ENCODE measurements around the gene LPCAT4. TPM values are rescaled to one million over a fixed set of nuclear protein-coding genes. Genes with fewer than 3 reads are reported as not detected.
"Not testable (repeated sequence)": the region's sequence is repeated elsewhere in the genome, so short reads cannot be mapped to it uniquely, and the experiment has no call there.

LPCAT4 gene
- 10 to 100 TPM; 13.5 to 16.5 TPM for total RNA-seq

- TF ChIP-seq CTCF (IDR thresholded peaks at IDR 0.05) (peak; percentile 87 to 98 (median 94)), POLR2A (IDR thresholded peaks at IDR 0.05) (peak; percentile 56 to 80 (median 76))
- Histone ChIP-seq H3K4me1 (peaks cover 20% of the 10 kb centered on the region), H3K36me3 (replicated peaks in 1 of 2; ENCODE audit: insufficient read depth in 1 of 2, low read depth in 2 of 2) (no peaks in the 10 kb centered on the region), H3K4me3 (peak within 1 kb of the TSS; percentile 86 to 90), H3K9me3 (no peaks in the 10 kb centered on the region), H3K27me3 (no peaks in the 10 kb centered on the region), H3K27ac (peak within 1 kb of the TSS; percentile 74 to 96 (median 92))
- intact Hi-C loops (cut with DNase I), result loop anchor here (10.0 kb wide), 1 partner anchor 303 kb away; no protein-coding TSS in a partner anchor
- ATAC-seq, result peak; percentile 93
- WGBS, 2 donors, result 0% methylated on average over 20 to 80 of the region's 80 CpGs
- DNase-seq, result peak; percentile 84 to 89 (median 86)
These were observed at the start of gene LPCAT4 for GRCh38 chr15:34367101-34368081. LPCAT4 (minus strand) TSS chr15:34367196; CDS start chr15:34367100, 96 bp downstream.

GRCh38 chr15:34409511-34409910 is 42.5 kb upstream of the LPCAT4 start:
- H3K36me3 ChIP-seq (replicated peaks in 1 of 2; ENCODE audit: insufficient read depth in 1 of 2, low read depth in 2 of 2); H3K4me3 ChIP-seq; DNase-seq; ATAC-seq; H3K27ac ChIP-seq; H3K9me3 ChIP-seq; intact Hi-C loops (cut with DNase I); H3K27me3 ChIP-seq; H3K4me1 ChIP-seq: not testable (repeated sequence)
- no CpG with 5 or more reads among the region's 19 CpGs for WGBS, 2 donors

- ATAC-seq; H3K27ac ChIP-seq; H3K4me1 ChIP-seq; H3K9me3 ChIP-seq; intact Hi-C loops (cut with DNase I); H3K4me3 ChIP-seq; DNase-seq; H3K36me3 ChIP-seq (replicated peaks in 1 of 2; ENCODE audit: insufficient read depth in 1 of 2, low read depth in 2 of 2); H3K27me3 ChIP-seq: not testable (repeated sequence)
- WGBS, 2 donors, result no CpG with 5 or more reads among the region's 10 CpGs
These were observed 42.0 kb upstream of the LPCAT4 start for GRCh38 chr15:34408973-34409372.

- H3K36me3 ChIP-seq (replicated peaks in 1 of 2; ENCODE audit: insufficient read depth in 1 of 2, low read depth in 2 of 2); H3K27me3 ChIP-seq; H3K4me1 ChIP-seq; H3K9me3 ChIP-seq; H3K4me3 ChIP-seq; DNase-seq; intact Hi-C loops (cut with DNase I); H3K27ac ChIP-seq; ATAC-seq: not testable (repeated sequence)
- no CpG with 5 or more reads among the region's 3 CpGs for WGBS, 2 donors
These were observed 36.9 kb upstream of the LPCAT4 start for GRCh38 chr15:34403899-34404298.

- 75 to 81% methylated on average over 2 of the region's 4 CpGs for WGBS, 2 donors
- H3K9me3 ChIP-seq; DNase-seq; H3K36me3 ChIP-seq (replicated peaks in 1 of 2; ENCODE audit: insufficient read depth in 1 of 2, low read depth in 2 of 2); H3K4me3 ChIP-seq; H3K4me1 ChIP-seq; ATAC-seq; H3K27ac ChIP-seq; intact Hi-C loops (cut with DNase I); H3K27me3 ChIP-seq: not testable (repeated sequence)
These were observed 36.2 kb upstream of the LPCAT4 start for GRCh38 chr15:34403160-34403598.

- H3K27ac ChIP-seq; H3K36me3 ChIP-seq (replicated peaks in 1 of 2; ENCODE audit: insufficient read depth in 1 of 2, low read depth in 2 of 2); H3K4me1 ChIP-seq; DNase-seq; H3K4me3 ChIP-seq; H3K27me3 ChIP-seq; intact Hi-C loops (cut with DNase I); ATAC-seq; H3K9me3 ChIP-seq: not testable (repeated sequence)
- WGBS, 2 donors, result no CpG with 5 or more reads among the region's 6 CpGs
These were observed 30.8 kb upstream of the LPCAT4 start for GRCh38 chr15:34397637-34398259.

- H3K4me1 ChIP-seq; H3K27me3 ChIP-seq; intact Hi-C loops (cut with DNase I); H3K9me3 ChIP-seq; H3K4me3 ChIP-seq; H3K27ac ChIP-seq; DNase-seq; H3K36me3 ChIP-seq (replicated peaks in 1 of 2; ENCODE audit: insufficient read depth in 1 of 2, low read depth in 2 of 2); ATAC-seq: not testable (repeated sequence)
- WGBS, 2 donors, result no CpG with 5 or more reads among the region's 2 CpGs
These were observed 26.0 kb upstream of the LPCAT4 start for GRCh38 chr15:34392981-34393380.

- intact Hi-C loops (cut with DNase I); H3K27ac ChIP-seq; H3K27me3 ChIP-seq; H3K9me3 ChIP-seq; DNase-seq; H3K4me1 ChIP-seq; H3K4me3 ChIP-seq; H3K36me3 ChIP-seq (replicated peaks in 1 of 2; ENCODE audit: insufficient read depth in 1 of 2, low read depth in 2 of 2); ATAC-seq: not testable (repeated sequence)
- WGBS, 2 donors, result no CpG with 5 or more reads among the region's 16 CpGs
These were observed 22.6 kb upstream of the LPCAT4 start for GRCh38 chr15:34389594-34390086.

- intact Hi-C loops (cut with DNase I); H3K27ac ChIP-seq; H3K9me3 ChIP-seq; H3K27me3 ChIP-seq; H3K36me3 ChIP-seq (replicated peaks in 1 of 2; ENCODE audit: insufficient read depth in 1 of 2, low read depth in 2 of 2); ATAC-seq; H3K4me1 ChIP-seq; H3K4me3 ChIP-seq; DNase-seq: not testable (repeated sequence)
- WGBS, 2 donors, result no CpG with 5 or more reads among the region's 19 CpGs
These were observed 15.0 kb upstream of the LPCAT4 start for GRCh38 chr15:34381829-34382521.

- H3K36me3 ChIP-seq (replicated peaks in 1 of 2; ENCODE audit: insufficient read depth in 1 of 2, low read depth in 2 of 2); H3K4me1 ChIP-seq; H3K27ac ChIP-seq; DNase-seq; ATAC-seq; intact Hi-C loops (cut with DNase I); H3K4me3 ChIP-seq; H3K27me3 ChIP-seq; H3K9me3 ChIP-seq: not testable (repeated sequence)
- 86 to 90% methylated on average over 4 of the region's 4 CpGs for WGBS, 2 donors
These were observed 13.5 kb upstream of the LPCAT4 start for GRCh38 chr15:34380491-34380890.
